Neural progenitor cell (in vitro differentiated cells): ENCODE results near the gene DNAJB8.

ENCODE experiments used
- CTCF ChIP-seq: fragments of 200-600 bp; sonication (generic); IDR thresholded peaks from 2 replicates; pipeline ENCODE4 v1.5.1; 2017; ENCODE audit warnings: antibody characterized with exemption, mild to moderate bottlenecking
- EZH2 ChIP-seq: fragments of 200-600 bp; sonication (generic); IDR thresholded peaks from 2 replicates; pipeline ENCODE4 v1.6.1; 2017; ENCODE audit warnings: antibody characterized with exemption, mild to moderate bottlenecking, moderate library complexity
- EZH2phosphoT487 ChIP-seq: fragments of 200-600 bp; sonication (generic); IDR thresholded peaks from 2 replicates; pipeline ENCODE4 v1.6.1; 2017; ENCODE audit warnings: antibody characterized with exemption

- TF ChIP-seq CTCF (no peak), EZH2 (no peak), EZH2phosphoT487 (no peak)
Observed at GRCh38 chr3:128419311-128419710, 47.4 kb downstream of the DNAJB8 start.
